Ascending aorta (tissue), 2 donors: Measurements from ENCODE around the gene NELFCD. TPM values are rescaled to one million over a fixed set of nuclear protein-coding genes. Genes with fewer than 3 reads are reported as not detected.
A peak's percentile ranks its signal among the peaks of the same experiment; 100 is the strongest.

Experiments
- DNase-seq, 2 donors: peaks; one replicate each; pipeline ENCODE4 v3.0.0-alpha.2; 2019; ENCODE audit warnings: low spot score in 2 of 2
- H3K27ac ChIP-seq, 2 donors: fragments of 200-600 bp; sonication (generic); one replicate each; pipeline ENCODE4 v1.5.1; 2016 to 2017; ENCODE audit warnings: mild to moderate bottlenecking in 1 of 2
- H3K27me3 ChIP-seq: fragments of 200-600 bp; sonication (generic); one replicate; pipeline ENCODE4 v1.5.1; 2017
- H3K36me3 ChIP-seq, 2 donors: fragments of 200-600 bp; sonication (generic); one replicate each; pipeline ENCODE4 v1.5.1; 2016
- H3K4me1 ChIP-seq, 2 donors: fragments of 200-600 bp; sonication (generic); one replicate each; pipeline ENCODE4 v1.5.1; 2016 to 2017; ENCODE audit warnings: mild to moderate bottlenecking in 1 of 2
- H3K4me3 ChIP-seq, 2 donors: fragments of 200-600 bp; sonication (generic); one replicate each; pipeline ENCODE4 v1.5.1; 2016 to 2017; ENCODE audit warnings: mild to moderate bottlenecking in 1 of 2
- H3K9me3 ChIP-seq, 2 donors: fragments of 200-600 bp; sonication (generic); one replicate each; pipeline ENCODE4 v1.5.1; 2016
- intact Hi-C: fragments of 100-400 bp; cut with DNase I; formaldehyde crosslinking; loops from one replicate; pipeline ENCODE4 v1.15.1; 2023
- total RNA-seq: library from RNA; depleted of rRNA; stranded (reverse); fragments of >200 nt; gene quantifications from one replicate; pipeline ENCODE4 v1.1.0, GENCODE V29; 2016
- TF ChIP-seq, protein P1 (sequence below), 3 experiments: fragments of 200-600 bp in 2 of 3; fragments of 450-650 bp in 1 of 3; sonication (generic) in 2 of 3; IDR thresholded peaks; one replicate each; pipeline ENCODE4 v1.5.1; 2016 to 2019; ENCODE audit warnings: antibody characterized with exemption in 3 of 3, mild to moderate bottlenecking in 1 of 3, moderate library complexity in 1 of 3

NELFCD gene
- total RNA-seq, 1 donor from 2014 or later = 20.8 TPM

DNA sequence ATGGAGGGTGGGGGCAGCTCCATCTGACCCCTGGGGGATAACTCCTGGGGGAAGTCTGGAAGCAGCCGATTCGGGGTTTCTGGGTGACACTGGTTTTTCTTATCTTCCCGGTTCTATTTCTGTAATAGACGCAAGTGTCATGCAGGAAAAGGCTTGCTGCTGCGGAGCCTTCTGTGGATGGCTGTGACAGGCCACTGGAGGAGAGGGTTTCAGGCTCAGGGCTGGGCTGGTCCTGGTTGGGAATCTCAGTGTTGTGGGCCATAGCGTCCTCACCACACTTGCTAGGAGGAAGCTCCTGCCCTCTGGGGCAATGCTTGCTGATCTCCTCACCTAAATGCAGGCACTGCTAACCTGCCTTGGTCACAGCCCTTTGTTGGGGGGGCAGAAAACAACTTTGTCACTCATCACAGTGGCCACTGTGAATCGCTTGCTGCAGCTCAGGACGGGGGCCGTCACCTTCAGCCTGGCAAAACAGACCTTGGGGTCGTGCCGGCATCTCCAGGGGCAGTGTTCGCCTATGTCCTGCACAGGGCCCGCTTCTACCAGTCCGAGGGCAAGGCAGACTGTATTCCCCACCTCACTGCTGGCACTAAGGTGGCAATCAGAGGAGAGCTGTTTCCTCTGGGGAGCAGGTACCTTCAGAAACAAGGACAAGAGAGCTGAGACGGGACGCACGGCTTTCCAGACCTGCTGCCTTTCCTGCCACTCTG, 33.8 kb downstream of the NELFCD start:
- intact Hi-C loops = no loop called here
- TF ChIP-seq, protein P1, sequence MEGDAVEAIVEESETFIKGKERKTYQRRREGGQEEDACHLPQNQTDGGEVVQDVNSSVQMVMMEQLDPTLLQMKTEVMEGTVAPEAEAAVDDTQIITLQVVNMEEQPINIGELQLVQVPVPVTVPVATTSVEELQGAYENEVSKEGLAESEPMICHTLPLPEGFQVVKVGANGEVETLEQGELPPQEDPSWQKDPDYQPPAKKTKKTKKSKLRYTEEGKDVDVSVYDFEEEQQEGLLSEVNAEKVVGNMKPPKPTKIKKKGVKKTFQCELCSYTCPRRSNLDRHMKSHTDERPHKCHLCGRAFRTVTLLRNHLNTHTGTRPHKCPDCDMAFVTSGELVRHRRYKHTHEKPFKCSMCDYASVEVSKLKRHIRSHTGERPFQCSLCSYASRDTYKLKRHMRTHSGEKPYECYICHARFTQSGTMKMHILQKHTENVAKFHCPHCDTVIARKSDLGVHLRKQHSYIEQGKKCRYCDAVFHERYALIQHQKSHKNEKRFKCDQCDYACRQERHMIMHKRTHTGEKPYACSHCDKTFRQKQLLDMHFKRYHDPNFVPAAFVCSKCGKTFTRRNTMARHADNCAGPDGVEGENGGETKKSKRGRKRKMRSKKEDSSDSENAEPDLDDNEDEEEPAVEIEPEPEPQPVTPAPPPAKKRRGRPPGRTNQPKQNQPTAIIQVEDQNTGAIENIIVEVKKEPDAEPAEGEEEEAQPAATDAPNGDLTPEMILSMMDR (IDR thresholded peaks at IDR 0.05) = no peak
- DNase-seq = no peak
- H3K36me3 ChIP-seq = no peaks in the 10 kb centered on the region
- no peak overlapping the region for H3K4me3 ChIP-seq
- no peaks in the 10 kb centered on the region for H3K27me3 ChIP-seq
- H3K9me3 ChIP-seq = no peaks in the 10 kb centered on the region
- H3K27ac ChIP-seq = peak overlapping the region in 1 of 2 donors; percentile 19
- peaks cover 4 to 11% of the 10 kb centered on the region in 2 donors for H3K4me1 ChIP-seq

DNA sequence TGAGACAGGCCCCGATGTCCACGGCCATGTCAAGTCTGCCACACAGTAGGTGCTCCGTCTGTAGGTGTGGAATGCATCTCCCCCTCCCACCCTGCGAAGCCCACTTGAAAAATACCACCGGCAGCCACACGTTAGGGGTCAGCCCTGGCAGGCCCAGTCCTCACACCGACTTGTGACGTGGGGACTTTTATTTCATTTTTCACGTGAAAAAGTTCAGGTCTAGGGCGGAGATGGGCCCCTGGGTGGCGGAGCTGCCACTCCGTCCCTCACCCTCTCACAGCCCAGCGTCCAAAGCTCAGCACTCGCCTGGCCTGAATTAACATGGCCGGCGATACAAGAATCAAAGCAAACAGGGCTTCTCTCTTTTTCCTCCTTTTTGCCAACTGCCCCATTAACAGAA, 34.4 kb downstream of the NELFCD start:
- Histone ChIP-seq H3K36me3 (no peaks in the 10 kb centered on the region), H3K27me3 (no peaks in the 10 kb centered on the region), H3K27ac (no peak overlapping the region), H3K4me3 (no peak overlapping the region), H3K9me3 (no peaks in the 10 kb centered on the region), H3K4me1 (peaks cover 4 to 7% of the 10 kb centered on the region in 2 donors)
- no peak for DNase-seq
- intact Hi-C loops = no loop called here
- TF ChIP-seq, protein P1 (IDR thresholded peaks at IDR 0.05) = no peak

GRCh38 chr20:59015812-59016711, 35.0 kb downstream of the NELFCD start:
- Histone ChIP-seq H3K36me3 (no peaks in the 10 kb centered on the region), H3K4me1 (peaks cover 0 to 3% of the 10 kb centered on the region in 2 donors), H3K27ac (no peak overlapping the region), H3K9me3 (no peaks in the 10 kb centered on the region), H3K27me3 (no peaks in the 10 kb centered on the region), H3K4me3 (no peak overlapping the region)
- TF ChIP-seq, protein P1 (IDR thresholded peaks at IDR 0.05) = no peak
- intact Hi-C loops = no loop called here
- no peak for DNase-seq

GRCh38 chr20:59016795-59017492, 35.9 kb downstream of the NELFCD start:
- H3K27me3 ChIP-seq = no peaks in the 10 kb centered on the region
- TF ChIP-seq, protein P1 (IDR thresholded peaks at IDR 0.05) = no peak
- H3K36me3 ChIP-seq = peaks cover 0 to 4% of the 10 kb centered on the region in 2 donors
- DNase-seq = no peak
- intact Hi-C loops = no loop called here
- H3K4me3 ChIP-seq = no peak overlapping the region
- H3K9me3 ChIP-seq = no peaks in the 10 kb centered on the region
- H3K27ac ChIP-seq = no peak overlapping the region
- no peaks in the 10 kb centered on the region for H3K4me1 ChIP-seq

DNA sequence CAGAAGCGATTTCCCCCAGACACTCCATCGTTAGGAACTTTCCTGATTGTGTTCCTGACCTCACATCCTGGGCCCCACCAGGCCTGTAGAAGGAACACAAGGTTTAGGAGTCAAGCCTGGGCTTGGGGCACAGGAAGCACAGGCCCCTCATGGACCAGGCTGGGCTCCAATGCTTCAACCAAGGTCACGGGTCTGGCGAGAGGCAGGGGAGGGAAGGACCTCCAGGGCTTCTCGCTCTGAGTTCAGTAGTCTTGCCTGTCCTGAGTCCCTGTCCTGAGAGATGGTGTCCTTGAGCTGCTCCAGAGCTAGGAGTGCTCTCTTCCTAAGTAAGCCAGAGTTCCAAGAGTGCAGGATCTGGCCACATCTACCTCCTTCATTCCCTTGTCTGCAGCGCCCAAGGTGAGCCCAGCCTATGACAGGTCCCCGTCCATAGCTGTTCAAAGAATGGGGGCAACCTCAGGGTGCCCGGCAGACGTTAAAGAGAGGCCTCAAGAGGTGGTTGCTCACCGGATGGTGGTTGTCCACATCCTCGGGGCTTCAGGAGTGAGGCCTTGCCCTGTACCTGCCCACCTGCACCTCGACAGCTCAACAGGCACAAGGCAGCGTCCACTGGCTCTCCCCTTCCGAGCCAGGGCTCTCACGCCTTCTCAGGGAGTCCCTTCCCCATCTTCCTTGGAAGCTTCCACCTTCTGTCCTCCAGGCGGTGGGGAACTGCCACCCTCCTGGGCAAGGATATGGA, 36.6 kb downstream of the NELFCD start:
- no peaks in the 10 kb centered on the region for H3K27me3 ChIP-seq
- H3K4me1 ChIP-seq = no peaks in the 10 kb centered on the region
- intact Hi-C loops = no loop called here
- peaks cover 2 to 8% of the 10 kb centered on the region in 2 donors for H3K36me3 ChIP-seq
- TF ChIP-seq, protein P1 (IDR thresholded peaks at IDR 0.05) = no peak
- H3K27ac ChIP-seq = no peak overlapping the region
- DNase-seq = no peak
- no peaks in the 10 kb centered on the region for H3K9me3 ChIP-seq
- no peak overlapping the region for H3K4me3 ChIP-seq
